T-helper 9 cell (primary cell): ENCODE results near the gene SLC22A25.

Source experiments
- DNase-seq: peaks from one replicate; pipeline ENCODE4 v3.0.0-alpha.2; 2020

Gene SLC22A25

GRCh38 chr11:63229815-63230214, 13.6 kb downstream of the SLC22A25 start:
- DNase-seq, result no peak

DNA sequence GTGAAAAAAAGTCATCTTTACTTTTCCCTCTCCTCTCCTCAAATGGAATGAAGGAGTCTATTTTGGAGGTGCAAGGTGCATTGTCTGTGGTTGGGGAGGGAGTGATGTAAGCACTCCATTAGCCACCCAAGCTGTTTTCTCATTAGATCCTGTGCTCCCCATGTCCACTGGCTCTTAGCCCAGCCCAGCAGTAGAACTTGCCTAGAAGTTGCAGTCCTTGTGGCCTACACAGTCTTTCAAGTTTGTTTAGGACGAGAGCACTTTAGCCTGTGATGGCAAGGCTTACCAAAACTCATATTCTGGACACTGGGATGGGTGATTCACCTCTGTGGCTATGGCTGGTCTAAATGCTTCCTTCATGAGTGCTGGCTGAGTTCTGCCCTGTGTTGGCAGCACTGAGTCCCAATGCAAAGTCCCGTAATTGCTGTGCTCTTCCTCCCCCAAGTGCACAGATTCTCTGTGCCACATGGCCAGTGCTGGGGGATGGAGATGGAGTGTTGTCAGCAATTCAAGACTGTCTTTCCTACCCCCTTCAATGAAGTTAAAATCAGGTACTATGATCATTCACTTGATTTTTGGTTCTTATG, 15.8 kb downstream of the SLC22A25 start:
- no peak for DNase-seq

- DNase-seq, result no peak
Observed at GRCh38 chr11:63226488-63227114, 16.8 kb downstream of the SLC22A25 start.

DNA sequence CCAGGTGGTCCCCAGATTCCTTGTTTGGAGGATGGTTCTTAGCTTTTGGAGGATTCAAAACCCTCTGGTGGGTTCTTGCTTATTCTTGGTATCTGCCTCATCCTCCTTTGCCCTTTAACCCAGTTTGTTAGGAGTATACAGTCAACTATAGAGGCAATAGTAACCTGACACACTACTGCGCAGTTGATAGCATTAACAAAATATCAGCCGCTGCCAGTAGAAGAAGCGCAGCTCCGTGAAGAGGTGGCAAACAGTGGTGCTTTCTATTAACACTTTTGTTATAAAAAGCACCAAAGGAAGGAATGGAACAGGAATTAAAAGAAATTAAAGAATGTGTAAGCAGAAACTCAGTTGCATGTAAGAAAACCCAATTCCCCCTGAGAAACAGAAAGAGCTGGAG, 29.3 kb downstream of the SLC22A25 start:
- no peak for DNase-seq

- DNase-seq, result no peak
Observed at GRCh38 chr11:63212742-63213141, 30.7 kb downstream of the SLC22A25 start.

DNA sequence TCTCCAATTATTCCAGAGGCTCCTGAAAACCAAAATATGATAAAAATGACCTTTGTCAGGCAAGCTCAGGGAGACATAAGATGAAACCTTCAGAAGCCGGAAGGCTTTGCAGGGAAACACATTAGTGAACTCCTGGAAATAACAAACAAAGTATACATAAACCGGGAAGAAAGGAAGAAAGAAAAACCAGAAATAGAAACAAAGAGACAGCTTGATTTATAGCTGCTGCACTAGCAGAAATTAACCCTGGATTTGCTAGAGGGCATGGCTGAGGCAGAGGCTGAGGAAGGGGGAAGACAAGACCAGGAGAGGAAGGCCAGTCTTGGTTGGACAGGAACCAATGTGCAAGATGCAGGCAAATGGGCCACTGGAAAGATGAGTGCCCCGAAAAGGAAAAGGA, 33.3 kb downstream of the SLC22A25 start:
- no peak for DNase-seq
